MM.1S (cell line): ENCODE measurements around the gene CREB3L4.

Source experiments
- DNase-seq: peaks from one replicate; pipeline ENCODE4 v3.0.0-alpha.2; 2015
- H2AFZ ChIP-seq: fragments of 300-600 bp; sonication (generic); 2 replicates; pipeline ENCODE4 v1.6.0; 2016; ENCODE audit warnings: antibody characterized with exemption, low read length
- H3F3A ChIP-seq: fragments of 300-600 bp; sonication (generic); 2 replicates; pipeline ENCODE4 v1.6.1; 2016; ENCODE audit warnings: mild to moderate bottlenecking, antibody characterized with exemption, low read length, moderate library complexity, mixed read lengths; ENCODE audit not compliant: insufficient read depth
- H3K27ac ChIP-seq: fragments of 300-600 bp; sonication (generic); 2 replicates; pipeline ENCODE4 v1.5.1; 2016; ENCODE audit warnings: mild to moderate bottlenecking, low read length
- H3K27me3 ChIP-seq: fragments of 300-600 bp; sonication (generic); replicated peaks from 2 replicates; pipeline ENCODE4 v1.6.0; 2016; ENCODE audit warnings: low read length; ENCODE audit not compliant: insufficient read depth
- H3K36me3 ChIP-seq: fragments of 300-600 bp; sonication (generic); replicated peaks from 2 replicates; pipeline ENCODE4 v1.6.1; 2016; ENCODE audit warnings: mild to moderate bottlenecking, low read length, mixed read lengths; ENCODE audit not compliant: insufficient read depth
- H3K4me1 ChIP-seq: fragments of 300-600 bp; sonication (generic); 2 replicates; pipeline ENCODE4 v1.6.1; 2016; ENCODE audit warnings: low read length, mixed read lengths
- H3K4me2 ChIP-seq: fragments of 300-600 bp; sonication (generic); 2 replicates; pipeline ENCODE4 v1.6.0; 2016; ENCODE audit warnings: low read depth, low read length
- H3K4me3 ChIP-seq: fragments of 300-600 bp; sonication (generic); 2 replicates; pipeline ENCODE4 v1.5.1; 2016; ENCODE audit warnings: low read length, mixed read lengths
- H3K79me2 ChIP-seq: fragments of 300-600 bp; sonication (generic); 2 replicates; pipeline ENCODE4 v1.6.1; 2016; ENCODE audit warnings: mixed run types, low read length, mixed read lengths
- H3K9ac ChIP-seq: fragments of 300-600 bp; sonication (generic); 2 replicates; pipeline ENCODE4 v1.6.1; 2016; ENCODE audit warnings: low read length, mixed read lengths
- H3K9me2 ChIP-seq: fragments of 300-600 bp; sonication (generic); replicated peaks from 2 replicates; pipeline ENCODE4 v1.6.1; 2016; ENCODE audit warnings: mild to moderate bottlenecking, low read length, mixed read lengths; ENCODE audit not compliant: insufficient read depth
- H3K9me3 ChIP-seq: fragments of 300-600 bp; sonication (generic); replicated peaks from 2 replicates; pipeline ENCODE4 v1.6.1; 2016; ENCODE audit warnings: mild to moderate bottlenecking, low read length, mixed read lengths; ENCODE audit not compliant: insufficient read depth
- H4K20me1 ChIP-seq: fragments of 300-600 bp; sonication (generic); 2 replicates; pipeline ENCODE4 v1.6.1; 2016; ENCODE audit warnings: mild to moderate bottlenecking, low read length, moderate library complexity, mixed read lengths; ENCODE audit not compliant: insufficient read depth
- CTCF ChIP-seq: fragments of 300-600 bp; sonication (generic); IDR thresholded peaks from 2 replicates; pipeline ENCODE4 v1.5.1; 2016; ENCODE audit warnings: antibody characterized with exemption, low read length, mixed read lengths
- EZH2 ChIP-seq: fragments of 300-600 bp; sonication (generic); optimal IDR thresholded peaks from 2 replicates; pipeline ENCODE3; 2017; ENCODE audit warnings: low read depth, mild to moderate bottlenecking, antibody characterized with exemption, low read length, mixed read lengths
- EZH2phosphoT487 ChIP-seq: fragments of 300-600 bp; sonication (generic); IDR thresholded peaks from 2 replicates; pipeline ENCODE4 v1.6.1; 2018; ENCODE audit warnings: antibody characterized with exemption, low read length

Gene CREB3L4

DNA sequence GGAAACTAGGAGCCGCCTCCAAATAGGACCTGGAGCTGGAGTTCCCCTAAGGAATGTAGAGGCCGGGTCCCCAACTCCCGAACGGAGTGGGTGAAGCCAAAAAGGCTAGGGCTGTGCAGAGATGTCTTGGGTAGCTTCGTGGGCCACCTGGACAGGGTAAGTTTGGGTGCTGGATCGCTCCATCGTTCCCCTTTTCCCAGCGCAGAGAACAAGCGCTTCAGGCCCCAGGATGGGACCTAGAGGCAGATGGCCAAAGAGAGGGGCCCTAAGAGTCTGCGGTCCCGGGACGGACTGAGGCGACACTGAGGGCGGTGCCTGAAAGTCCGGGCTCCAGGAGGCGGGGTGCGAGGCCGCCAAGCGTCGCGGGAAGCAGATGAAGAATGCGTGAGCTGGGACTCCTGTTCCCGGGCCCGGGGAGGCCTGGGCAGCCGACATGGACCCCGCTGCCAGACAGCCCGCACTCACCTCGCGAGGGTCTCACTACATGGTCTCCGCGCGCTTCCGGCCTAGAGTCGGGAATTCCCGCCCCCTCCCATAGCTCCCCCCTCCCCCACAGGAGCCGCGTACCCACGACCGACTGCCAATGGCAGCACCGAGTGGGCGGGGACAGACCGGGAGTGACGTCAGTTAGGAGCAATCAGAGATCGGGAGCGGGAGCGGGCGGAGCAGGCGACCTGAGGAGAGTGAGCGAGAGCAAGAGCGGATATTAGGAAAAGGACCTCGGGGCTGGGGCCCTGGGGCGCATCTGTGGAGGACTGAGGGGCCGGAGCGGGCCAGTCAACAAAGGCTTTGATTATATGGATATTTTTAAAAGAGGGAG lies 4.5 kb upstream of the CREB3L4 start, which contains the start of gene SLC39A1:
Gene SLC39A1, minus strand, starts transcription at position 508 of the 820 bp plus-strand sequence. CDS start 822 bp downstream, outside the sequence.
- DNase-seq = peak; percentile 99
- peak within 1 kb of the TSS; percentile 66 for H3K9ac ChIP-seq
- peaks cover 39% of the 10 kb centered on the region for H3K79me2 ChIP-seq
- peak within 1 kb of the TSS; percentile 92 for H3K4me2 ChIP-seq
- H3F3A ChIP-seq = peaks cover 26% of the 10 kb centered on the region
- H3K9me2 ChIP-seq = no peaks in the 10 kb centered on the region
- H3K36me3 ChIP-seq = no peaks in the 10 kb centered on the region
- no peaks in the 10 kb centered on the region for H3K27me3 ChIP-seq
- H4K20me1 ChIP-seq = no peaks in the 10 kb centered on the region
- H3K27ac ChIP-seq = peak within 1 kb of the TSS; percentile 20; the same call in 1 of the 2 replicates
- peaks cover 26% of the 10 kb centered on the region for H3K4me1 ChIP-seq
- peak within 1 kb of the TSS; percentile 77 for H2AFZ ChIP-seq
- no peak for TF ChIP-seq EZH2
- TF ChIP-seq CTCF = no peak
- no peak for TF ChIP-seq EZH2phosphoT487
- H3K4me3 ChIP-seq = peak within 1 kb of the TSS; percentile 74
- H3K9me3 ChIP-seq = no peaks in the 10 kb centered on the region

DNA sequence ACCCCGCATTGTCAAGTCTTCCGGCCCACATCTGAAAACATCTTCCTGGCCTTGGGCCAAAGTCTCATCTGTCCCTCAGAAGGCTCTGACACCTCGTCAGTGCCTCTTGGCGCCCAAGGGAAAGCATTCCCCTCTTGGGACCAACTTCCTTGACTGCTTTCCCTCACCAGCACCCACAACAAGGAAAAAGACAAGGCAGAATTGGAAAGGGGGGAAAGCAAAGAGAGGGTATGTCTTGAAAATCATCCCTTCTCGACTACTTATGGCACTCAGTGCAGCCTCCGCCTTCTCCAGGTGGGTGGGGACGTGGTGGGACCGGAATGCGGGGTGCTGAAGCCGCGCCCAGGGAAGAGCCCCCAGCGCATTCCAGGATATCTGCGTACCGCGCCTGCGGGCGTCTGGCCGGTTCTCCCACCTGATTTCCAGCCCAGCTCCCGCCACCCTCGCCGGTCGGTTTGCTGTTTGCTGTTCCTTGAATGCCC lies 3.8 kb upstream of the CREB3L4 start:
- DNase-seq = peak; percentile 34
- Histone ChIP-seq H3K4me3 (peak overlapping the region; percentile 74), H3K27ac (peak overlapping the region; percentile 20; the same call in 1 of the 2 replicates), H4K20me1 (no peaks in the 10 kb centered on the region), H3K9me3 (no peaks in the 10 kb centered on the region), H3K4me1 (peaks cover 29% of the 10 kb centered on the region), H3K4me2 (peak overlapping the region; percentile 92), H2AFZ (peak overlapping the region; percentile 77), H3K9me2 (no peaks in the 10 kb centered on the region), H3K9ac (peak overlapping the region; percentile 66), H3K36me3 (no peaks in the 10 kb centered on the region), H3F3A (peaks cover 26% of the 10 kb centered on the region), H3K27me3 (no peaks in the 10 kb centered on the region), H3K79me2 (peaks cover 41% of the 10 kb centered on the region)
- TF ChIP-seq EZH2phosphoT487 (no peak), EZH2 (no peak), CTCF (no peak)

DNA sequence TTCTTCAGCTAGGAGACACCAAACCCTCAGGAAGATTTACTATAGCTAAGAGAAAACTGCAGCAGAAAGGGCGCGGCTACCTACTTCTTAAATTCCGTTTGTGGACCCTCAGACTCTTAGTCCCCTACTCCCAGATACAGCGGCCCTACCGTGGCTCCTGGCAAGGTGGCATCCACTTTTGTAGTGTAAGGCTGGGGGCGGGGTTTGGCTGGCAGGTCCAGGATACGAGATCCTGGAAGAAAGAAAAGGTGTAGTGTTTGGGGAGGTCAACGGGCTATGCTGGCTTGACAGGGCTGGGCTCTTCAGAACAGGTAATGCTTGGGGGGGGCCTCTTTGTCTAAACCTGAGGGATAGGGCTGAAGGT lies 280 bp downstream of the CREB3L4 start:
- no peaks in the 10 kb centered on the region for H4K20me1 ChIP-seq
- H3K9me2 ChIP-seq = no peaks in the 10 kb centered on the region
- DNase-seq = no peak
- no peaks in the 10 kb centered on the region for H3K27me3 ChIP-seq
- H3K4me1 ChIP-seq = peaks cover 20% of the 10 kb centered on the region
- TF ChIP-seq EZH2phosphoT487 (no peak), EZH2 (no peak), CTCF (no peak)
- peak overlapping the region; percentile 95 for H2AFZ ChIP-seq
- H3K4me3 ChIP-seq = peak overlapping the region; percentile 80
- peak overlapping the region; percentile 98 for H3K4me2 ChIP-seq
- H3K79me2 ChIP-seq = peaks cover 23% of the 10 kb centered on the region
- H3K9me3 ChIP-seq = no peaks in the 10 kb centered on the region
- no peaks in the 10 kb centered on the region for H3K36me3 ChIP-seq
- peak overlapping the region; percentile 84 for H3K9ac ChIP-seq
- H3F3A ChIP-seq = peaks cover 35% of the 10 kb centered on the region
- peak overlapping the region; percentile 88; the same call in 1 of the 2 replicates for H3K27ac ChIP-seq
